Stimulated activated CD8-positive, alpha-beta memory T cell treated with anti-CD3 and anti-CD28 coated beads, Interleukin-7, amount 100 ng/mL, for 4 hours (primary cell): Measurements from ENCODE around the gene SLC17A7.

Experiments
- DNase-seq, 2 donors: peaks; one replicate each; pipeline ENCODE4 v3.0.0-alpha.2; 2020; ENCODE audit warnings: low read depth in 2 of 2

Gene SLC17A7

DNA sequence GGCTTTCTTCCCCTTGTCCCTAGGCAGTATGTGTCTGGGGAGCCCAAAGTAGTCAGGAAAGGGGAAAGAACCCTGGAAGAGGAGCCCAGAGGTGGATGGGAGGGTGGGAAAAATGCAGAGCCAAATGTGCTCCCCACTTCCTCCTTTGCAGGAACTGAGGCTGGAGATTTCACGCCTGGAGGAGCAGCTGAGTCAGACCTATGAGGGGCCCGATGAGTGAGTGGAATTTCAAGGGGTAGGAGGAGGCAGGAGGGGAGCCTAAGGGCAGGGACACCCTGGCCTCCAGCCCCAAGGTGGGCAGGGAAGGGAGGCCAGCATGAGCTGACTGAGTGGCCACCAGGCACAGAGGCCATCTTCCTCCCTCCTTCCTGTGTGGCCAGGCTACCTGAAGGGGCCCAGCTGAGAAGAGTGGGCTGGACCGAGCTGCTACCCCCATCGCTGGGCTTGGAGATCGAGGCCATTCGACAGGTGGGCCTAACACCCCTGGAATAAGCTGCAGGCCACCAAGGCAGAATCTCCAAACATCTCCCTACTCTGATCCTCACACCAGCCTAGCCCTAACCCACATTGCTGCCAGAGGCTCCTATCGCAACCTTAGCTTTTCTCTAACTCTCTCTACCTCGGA is 32.4 kb downstream of the SLC17A7 start:
- no peak for DNase-seq

DNA sequence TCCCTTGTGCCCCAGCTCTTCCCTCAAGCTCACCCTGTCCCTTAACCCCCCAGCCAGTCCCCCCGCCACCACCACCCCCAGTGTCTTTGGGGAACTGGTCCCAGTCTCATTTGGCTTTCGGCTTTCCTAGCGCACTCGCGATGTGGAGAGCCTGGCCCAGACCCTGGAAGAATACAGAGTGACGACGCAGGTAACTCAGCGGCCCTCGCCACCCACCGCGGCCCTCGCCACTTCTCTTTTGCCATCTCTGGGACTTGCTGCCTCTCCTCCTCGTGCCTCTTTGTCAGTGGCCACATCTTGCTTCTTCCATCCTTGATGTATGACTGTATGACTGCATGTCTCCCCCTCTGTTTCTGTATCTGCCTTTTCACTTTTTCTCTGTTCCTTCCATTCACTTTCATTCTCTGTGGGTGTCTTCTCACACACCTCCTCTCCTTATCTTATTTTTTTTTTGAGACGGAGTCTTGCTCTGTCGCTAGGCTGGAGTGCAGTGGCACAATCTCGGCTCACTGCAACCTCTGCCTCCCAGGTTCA is 33.8 kb downstream of the SLC17A7 start:
- no peak for DNase-seq

DNA sequence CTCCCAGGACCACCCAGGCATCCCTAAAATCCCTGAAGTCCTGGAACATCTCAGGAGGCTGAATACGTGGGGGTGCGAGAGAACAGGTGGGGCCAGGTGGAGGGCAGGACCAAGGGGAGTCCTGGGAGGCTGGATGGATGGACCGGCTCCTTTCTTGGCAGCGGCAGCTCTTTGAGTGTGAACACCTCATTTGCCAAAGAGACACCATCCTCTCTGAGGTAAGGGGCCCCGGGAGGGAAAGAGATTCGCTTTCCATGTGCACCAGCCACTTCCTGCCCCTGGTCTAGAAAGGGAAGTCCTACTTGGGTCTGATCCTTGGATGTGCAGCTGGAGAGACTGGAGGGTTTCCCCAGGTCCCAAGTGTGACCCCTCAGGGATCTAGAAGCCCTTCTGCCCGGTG is 34.2 kb downstream of the SLC17A7 start:
- DNase-seq = no peak

DNA sequence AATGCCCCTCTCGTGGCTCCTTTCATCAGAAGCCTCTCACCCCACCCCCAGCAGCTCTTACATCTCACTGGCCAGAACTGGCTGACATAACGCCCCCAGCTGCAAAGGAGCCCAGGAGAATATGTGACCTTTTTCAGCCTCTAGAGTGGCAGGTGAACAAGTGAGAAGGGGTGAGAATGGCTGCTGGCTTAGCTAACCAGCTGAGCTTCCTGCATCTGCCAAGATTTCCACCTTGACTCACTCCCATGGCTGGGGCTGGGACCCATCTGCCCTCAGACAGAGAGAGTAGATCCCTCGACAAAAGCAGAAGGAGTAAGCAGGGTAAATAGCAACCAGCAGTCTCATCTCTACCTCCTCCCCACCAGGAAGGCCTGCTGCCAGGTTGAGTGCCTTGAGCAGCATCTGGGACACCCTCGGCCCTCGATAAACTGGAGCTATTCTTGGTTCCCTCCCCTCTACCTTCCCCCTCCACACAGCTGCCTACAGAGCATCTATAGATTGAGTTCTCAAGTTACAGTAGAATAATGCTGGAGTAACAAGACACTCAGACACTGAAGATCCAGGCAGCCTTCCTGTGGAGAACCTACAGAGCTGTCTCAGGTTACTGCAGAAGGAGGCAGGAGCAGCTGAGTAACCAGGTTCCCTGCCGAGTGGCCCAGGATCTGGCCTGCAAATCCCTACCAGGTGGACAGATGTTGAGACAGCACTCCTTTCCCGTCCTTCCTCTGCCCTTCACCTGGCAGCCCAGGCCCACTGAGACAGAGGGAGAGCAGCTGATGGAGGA is 37.7 kb downstream of the SLC17A7 start:
- no peak for DNase-seq

DNA sequence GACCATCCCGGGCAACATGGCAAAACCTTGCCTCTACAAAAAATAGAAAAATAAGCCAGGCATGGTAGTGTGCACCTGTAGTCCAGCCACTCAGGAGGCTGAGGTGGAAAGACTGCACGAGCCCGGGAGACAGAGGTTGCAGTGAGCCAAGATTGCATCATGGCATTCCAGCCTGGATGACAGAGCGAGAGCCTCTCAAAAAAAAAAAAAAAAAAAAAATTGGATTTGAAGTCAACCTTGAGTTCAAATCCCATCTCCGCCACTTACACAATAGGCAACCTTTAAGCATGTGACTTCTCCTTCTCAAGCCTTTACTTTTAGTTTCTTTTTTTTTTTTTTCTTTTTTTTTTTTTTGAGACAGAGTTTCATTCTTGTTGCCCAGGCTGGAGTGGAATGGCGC is 41.3 kb downstream of the SLC17A7 start:
- DNase-seq = no peak

DNA sequence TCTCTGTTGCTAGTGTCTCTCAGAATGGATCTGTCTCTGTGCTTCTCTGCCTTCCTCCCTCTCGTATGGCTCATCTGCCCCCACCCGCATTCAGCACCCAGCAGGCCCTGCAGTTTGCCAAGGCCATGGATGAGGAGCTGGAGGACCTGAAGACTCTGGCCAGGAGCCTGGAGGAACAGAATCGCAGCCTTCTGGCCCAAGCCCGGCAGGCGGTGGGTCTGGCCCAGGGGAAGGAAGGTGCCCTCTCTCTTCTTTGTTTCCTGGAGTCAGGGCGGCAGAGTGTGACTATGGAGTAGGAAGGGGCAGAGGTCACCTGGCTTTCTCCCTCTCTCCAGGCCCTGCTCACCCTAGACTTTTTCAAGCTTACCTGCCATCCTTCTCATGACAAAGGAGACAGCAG is 42.4 kb downstream of the SLC17A7 start:
- DNase-seq = no peak

DNA sequence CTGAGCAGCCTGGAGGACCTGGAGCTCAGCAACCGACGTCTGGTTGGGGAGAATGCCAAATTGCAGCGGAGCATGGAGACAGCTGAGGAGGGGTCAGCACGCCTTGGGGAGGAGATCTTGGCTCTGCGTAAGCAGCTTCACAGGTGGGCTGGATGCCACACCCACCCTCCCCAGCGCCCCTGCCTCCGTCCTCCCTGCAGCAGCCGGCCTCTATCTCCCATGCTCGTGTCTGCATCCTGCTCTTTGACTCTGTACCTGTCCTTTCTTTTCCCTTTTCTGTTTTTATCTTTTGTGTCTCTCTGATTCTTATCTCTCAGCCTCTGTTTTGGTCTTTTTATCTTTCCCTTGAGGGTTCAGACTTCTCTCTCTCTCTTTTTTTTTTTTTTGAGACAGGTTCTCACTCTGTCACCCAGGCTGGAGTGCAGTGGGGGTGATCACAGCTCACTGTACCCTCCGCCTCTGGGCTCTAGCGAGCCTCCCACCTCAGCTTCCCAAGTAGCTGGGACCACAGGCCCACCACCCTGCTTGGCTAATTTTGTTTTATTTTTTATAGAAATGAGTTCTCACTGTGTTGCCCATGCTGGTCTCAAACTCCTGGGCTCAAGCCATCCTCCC is 43.2 kb downstream of the SLC17A7 start:
- no peak for DNase-seq

DNA sequence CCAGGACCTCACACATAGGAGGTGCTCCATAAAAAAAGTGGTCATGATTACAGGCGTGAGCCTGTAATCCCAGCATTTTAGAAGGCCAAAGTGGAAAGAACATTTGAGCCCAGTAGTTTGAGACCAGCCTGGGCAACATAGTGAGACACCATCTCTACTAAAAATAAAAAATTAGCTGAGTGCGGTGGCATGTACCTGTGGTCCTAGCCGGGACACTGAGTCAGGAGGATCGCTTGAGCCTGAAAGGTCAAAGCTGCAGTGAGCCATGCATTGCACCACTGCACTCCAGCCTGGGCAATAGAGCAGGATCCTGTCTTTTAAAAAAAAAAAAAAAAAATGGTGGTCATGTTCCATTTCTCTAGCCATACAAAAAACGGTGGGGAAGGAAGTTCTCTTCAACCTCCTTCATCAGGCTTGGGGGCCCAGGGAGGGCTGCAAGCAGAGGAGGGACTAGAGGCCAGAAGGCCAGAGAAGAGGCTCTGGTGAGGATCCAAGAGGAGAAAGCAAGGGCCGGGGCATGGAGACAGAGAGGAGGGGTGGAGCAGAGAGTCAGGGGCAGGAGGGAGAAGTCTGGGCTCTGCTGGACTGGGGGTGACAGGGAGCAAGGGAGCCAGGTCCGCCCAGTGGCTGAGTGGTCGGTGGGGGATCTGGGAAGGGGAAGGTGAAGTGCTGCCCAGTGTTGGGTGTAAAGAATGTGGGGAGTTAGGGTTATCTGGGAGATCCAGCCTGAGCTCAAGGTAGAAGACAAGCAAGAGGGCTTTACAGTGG is 44.4 kb downstream of the SLC17A7 start:
- no peak for DNase-seq

DNA sequence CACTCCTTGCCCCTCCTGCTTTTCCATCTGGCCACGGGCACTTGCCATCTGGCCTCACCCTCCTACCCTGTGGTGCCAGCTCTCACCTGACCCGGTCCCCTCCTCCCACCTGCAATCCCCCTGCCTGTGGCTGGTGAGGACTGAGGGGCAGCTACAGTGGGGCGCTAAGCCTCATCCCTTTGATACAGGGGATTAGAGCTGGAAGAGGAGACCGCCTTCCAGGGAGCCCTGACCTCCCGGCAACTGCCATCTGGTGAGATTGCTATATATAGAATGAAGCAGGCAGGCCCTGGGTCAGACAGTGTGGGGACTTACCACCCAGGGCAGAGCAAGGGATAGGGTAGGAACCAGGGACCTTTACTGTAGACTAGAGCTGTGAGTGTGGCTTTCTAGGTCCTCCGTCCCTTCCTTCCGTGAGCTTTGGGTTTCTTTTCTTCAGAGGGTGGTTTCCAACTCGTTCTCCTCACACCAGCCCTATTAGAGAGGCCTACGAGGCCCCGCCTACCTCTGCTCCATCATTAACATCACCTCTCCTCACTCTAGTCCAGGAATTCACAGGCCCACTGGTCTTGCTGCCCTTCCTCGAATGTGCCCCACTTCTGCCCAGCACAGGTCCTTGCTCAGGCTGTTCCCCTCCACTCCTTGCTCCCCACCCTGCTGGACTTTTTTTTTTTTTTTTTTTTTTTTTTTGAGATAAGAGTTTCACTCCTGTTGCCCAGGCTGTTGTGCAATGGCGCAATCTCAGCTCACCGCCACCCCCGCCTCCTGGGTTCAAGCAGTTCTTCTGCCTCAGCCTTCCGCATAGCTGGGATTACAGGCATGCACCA is 45.5 kb downstream of the SLC17A7 start:
- DNase-seq = no peak

DNA sequence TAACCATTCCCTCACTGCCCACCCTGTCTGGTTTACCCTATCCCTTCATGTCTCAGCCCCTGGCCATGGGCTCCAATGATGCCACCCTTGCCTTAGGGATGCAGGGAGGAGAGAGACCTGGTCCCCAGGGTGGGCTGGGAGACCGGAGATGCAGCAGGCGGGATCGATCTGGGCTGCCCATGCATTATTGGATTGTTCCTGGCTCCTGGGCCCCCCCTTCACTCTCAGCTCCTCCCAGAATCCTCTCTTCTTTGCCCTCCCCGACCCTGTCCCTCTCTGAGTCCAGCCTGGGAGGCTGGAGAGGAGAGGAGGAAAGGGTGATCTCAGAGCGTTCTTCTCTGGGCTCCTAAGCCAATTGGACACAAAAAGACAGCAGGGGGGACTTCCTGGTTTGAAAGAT is 47.4 kb downstream of the SLC17A7 start:
- no peak for DNase-seq

DNA sequence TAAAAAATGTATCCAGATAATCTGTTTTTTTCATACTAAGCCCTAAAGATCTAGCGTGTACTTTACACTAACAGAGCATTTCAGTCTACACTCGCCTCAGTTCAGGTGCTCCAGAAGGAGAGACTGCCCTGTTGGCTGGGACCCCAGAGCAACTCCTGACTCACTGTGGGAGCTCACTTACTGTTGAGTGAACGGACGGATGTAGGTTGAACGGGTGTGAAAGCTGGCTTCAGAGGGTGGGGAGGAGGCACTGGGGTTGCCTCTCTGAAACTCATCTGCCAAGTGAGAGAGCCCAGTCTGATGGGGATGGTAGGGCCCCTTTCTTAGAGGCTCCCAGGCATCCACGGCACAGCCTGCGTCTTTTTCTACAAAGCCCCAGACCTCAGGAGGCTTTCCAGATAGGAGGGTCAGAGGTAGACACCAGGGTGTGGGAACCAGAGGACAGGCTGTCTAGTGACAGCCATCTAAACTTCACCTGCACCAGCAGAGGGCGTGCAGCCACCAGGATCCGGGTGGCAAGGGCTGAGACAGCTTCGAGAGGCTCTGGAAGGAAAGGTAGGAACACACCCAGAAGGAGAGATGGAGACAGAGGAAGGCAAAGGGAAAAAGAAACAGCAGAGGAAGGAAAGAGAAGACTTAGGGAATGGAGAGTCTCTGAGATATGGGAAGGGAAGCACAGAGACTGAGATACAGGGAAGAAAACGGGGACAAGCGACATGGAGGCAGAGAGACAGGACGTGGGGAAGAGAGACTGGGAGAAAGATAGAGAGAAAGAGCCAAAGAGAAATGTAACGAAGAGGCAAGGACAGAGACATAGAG is 49.5 kb downstream of the SLC17A7 start:
- DNase-seq = peak; percentile 60 to 64

DNA sequence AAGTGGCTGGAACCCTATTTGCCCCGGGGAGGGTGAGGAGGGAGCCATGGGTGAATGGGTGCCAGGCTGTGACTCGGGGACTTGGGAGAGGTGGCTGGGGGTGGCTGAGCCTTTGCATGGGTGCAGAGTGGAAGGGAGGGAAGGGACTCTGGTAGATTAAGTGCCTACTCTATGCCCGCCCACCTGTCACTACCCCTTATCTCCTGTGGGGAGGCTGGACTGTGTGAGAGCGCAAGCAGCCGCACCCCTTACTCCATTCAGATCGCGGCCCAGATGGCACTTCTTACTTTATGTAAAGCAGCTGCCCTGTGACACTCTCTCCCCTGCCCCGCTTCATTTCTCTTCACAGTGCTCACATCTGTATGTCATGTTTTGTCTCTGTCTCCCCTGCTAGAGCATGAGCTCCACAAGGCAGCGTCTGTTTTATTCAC is 50.4 kb downstream of the SLC17A7 start:
- DNase-seq = no peak

DNA sequence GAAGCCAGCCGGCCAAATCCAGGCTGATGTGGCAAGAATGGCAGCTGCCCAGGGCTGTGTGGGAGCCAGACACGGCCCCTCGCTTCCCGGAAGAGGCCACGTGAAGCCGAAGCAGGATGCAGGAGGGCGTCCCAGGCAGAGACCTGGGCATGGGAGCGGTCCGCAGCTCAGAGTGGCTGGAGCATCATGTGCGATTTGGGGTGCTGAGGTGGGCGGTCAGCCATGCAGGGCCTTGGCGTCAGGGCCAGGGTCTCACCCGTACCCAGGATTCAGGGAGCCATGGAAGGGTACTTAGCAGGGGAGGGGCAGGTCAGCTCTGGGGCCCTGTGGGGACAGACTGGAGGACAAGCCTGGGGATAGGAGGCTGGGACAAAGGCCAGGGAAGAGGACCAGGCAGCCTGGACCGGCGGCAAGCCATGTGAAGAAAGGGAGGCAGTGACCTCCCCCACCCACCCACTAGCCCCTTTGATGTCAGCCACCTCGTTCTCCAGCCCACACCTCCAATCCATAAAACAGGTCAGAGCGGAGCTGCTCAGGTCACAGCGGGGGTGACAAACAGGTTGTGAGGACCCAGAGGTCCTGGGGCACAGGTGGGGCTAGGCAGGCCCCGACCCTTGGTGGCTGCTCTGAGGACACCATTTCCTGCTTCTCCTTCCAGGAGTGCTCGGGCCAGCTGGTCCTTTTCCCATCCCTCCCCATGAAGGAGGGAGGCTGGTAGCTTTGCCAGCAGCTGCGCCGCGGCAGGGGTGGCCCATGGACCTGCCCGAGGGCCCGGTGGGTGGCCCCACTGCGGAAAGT is 51.0 kb downstream of the SLC17A7 start:
- DNase-seq = no peak

DNA sequence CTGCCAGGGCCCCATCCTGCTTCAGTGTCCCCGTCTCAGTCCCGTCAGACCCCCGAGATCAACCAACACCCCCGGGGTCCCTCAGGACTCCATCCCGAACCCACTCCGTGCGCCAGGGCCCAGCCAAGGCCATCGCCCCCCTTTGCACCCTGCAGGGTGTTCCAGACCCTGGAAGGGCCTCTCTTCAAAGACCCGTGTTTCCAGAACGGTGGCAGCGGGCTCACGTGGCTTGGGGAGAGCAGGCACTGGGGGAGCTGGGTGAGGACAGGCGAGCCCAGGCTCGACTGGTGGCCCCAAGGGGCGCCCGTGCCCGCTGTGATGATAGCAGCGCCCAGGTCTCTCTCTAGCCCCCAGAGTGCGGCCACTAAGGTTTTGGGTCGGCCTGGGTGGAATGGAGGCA is 51.9 kb downstream of the SLC17A7 start:
- DNase-seq = no peak

DNA sequence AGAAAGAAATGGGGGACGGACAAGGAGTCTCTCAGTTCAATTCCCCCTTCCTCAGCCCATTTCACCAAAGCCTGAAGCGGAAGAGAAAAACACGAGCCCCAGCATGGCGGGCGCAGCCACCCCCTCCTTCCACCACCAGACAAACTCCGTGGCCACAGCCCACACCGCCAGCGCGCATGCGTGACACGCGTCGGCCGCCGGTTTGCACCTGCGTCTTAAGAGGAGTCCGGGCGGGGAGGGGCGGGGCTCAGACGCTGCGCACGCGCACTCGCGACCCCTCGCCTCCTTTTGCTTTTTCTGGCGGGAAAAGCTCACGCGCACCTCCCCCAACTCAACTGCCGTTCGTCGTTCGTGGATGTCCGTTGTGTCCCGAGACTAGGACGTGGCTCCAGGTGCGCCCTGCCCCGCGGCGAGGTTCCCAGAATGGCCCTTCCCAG is 53.4 kb downstream of the SLC17A7 start, which contains the start of gene KASH5:
Gene KASH5 (plus strand): TSS at position 314 of the 437 bp plus-strand sequence. CDS start 2,635 bp downstream, outside the sequence.
- DNase-seq = peak; percentile 79 to 89

DNA sequence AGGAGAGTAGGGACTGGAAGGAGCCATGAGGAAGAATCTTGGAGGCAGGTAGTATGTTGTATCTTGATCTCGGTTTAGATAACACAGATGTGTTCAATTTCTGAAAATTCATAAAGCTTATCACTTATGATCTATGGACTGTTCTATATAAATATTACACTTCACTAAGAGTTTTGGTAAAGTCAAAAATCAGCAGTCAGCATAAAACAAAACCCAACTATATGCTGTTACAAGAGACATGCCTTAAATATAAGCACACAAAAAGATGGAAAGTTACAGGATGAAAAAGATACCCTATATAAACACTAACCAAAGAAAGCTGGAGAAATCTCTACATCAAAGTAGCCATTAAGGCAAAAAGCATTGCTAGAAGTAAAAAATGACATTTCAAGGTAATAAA is 57.7 kb downstream of the SLC17A7 start:
- DNase-seq = no peak

DNA sequence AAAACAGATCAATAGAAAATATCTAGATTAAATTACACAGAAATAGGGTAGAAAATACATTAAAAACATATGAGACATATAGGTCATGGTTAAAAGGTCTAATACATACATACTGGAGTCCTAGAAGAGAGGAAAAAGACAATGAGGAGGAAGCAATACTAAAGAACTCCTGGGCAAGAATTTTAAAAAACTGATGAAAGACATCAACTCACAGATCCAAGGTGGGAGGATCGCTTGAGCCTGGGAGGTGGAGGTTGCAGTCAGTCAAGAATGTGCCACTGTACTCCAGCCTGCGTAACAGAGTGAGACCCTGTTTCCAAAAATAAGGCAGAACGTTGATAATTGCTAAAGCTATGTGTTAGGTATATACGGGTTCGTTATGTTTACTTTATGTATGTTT is 58.7 kb downstream of the SLC17A7 start:
- no peak for DNase-seq

DNA sequence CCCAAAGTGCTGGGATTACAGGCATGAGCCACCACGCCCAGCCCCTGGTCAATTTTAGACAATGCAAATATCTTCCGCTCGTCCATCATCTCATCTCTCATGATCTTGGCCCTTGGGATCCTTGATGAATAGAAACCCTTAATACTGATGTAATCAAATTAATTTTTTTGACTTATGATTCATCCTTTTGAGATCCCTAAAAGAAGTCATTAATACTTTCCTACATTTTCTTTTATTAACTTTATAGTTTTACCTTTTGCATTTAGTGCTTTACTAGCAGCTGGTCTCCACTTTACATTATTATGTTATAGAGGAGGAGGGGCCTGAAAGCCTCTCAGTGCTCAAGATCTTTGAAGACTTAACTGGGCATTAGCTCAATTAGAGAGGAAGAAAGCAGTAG is 60.9 kb downstream of the SLC17A7 start:
- DNase-seq = no peak
